GM08714 (cell line): Measurements from ENCODE around the gene ARL10.

ENCODE experiments used
- H3K4me3 ChIP-seq: fragments of 200-500 bp; sonication (Bioruptor generic); 2 replicates; pipeline ENCODE4 v1.5.1; 2014; ENCODE audit warnings: mild to moderate bottlenecking, low read length, inconsistent platforms
- ZNF274 ChIP-seq: IDR thresholded peaks from 2 replicates; pipeline ENCODE4 v1.6.1; 2012; ENCODE audit warnings: mild to moderate bottlenecking, low read depth, low read length

Gene ARL10

DNA sequence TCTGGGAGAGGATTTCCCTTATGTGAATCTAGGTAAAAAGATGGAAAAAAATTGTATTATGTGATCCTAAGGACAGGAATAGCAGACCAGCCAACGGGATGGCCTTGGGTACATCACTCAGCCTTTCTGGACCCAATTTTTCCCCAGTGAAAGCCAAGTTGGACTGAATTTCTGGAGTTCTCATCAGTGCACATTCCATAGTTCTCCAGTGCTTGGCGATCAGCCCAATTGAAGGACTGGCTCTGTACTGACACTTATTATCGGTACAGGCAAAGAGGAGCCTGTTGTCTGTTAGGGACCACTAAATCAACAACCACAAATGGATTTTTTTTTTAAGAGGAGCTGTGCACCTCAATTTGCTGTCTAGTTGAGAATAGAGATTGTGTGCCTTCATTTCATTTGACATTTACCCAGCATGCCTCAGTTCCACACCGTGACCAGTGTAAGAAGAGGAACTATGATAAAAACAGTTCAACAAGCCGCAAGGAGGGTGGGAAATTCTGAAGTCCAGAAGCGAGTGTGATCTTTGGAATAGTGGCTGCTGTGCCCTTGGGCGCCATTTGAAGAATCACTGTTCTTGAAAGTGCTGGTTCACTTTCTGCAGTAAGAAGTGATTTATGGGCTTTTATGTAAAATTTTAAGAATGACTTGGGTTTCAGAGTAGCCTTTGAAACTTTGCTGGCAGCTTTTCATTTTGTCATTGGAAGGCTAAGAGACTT lies 8.0 kb downstream of the ARL10 start:
- no peak for TF ChIP-seq ZNF274
- no peak overlapping the region for H3K4me3 ChIP-seq

DNA sequence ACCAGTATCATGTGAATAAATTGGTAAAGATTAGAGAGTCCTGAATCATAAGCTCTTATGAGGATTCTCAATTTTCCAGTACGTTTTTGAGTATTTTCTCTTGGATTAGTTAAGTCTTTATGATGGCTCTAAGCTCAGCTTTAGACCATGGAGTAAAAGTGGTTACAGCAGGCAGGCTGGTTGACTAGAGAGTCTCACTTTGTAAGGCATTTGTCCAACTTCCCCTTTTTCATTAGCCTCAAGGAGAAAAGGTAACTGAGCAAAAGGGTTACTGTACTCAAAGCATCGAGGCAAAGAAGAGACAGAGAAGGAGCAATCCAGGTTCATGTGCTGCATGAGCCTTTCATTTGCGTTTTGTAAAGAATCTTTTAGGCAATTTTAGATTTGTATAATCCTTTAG lies 14.6 kb downstream of the ARL10 start:
- no peak for TF ChIP-seq ZNF274
- no peak overlapping the region for H3K4me3 ChIP-seq

DNA sequence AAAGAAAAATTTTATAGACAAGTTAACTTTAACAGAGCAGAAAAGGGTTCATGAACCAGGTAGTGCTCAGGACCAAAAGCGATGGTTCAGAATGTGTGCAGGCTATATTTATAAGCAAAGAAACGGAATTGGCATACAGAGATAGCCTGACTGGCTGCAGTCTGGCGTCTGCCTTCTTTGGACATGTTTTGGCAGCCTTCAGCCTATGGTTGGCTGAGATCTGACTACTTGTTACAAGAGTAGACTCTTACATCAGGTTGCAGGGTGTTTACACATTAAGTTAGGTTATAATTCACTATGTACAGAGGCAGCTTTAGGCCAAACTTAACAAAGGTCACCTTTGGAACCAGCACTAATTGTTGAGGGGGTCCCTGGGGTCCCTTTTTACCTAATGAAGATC lies 16.1 kb downstream of the ARL10 start:
- no peak for TF ChIP-seq ZNF274
- H3K4me3 ChIP-seq = no peak overlapping the region

DNA sequence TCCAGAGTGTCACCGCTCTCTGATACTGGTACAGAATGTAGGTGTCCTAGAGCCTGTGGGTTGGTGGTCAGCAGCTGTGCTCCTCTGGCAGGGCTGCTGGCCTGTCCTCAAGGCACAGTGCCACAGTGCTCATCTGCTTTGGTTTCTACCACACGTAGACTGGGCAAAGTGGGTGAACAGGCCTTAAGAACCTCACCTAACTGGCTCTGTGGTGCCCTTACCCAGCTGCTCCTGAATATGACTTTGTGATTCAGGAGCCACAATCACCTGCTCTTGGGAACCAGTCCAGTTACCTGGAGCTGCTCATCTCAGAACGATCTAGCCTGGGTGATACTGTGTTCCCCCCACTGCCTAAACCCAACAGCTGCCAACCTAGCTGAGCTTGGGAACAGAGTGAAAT lies 16.7 kb downstream of the ARL10 start:
- TF ChIP-seq ZNF274 = no peak
- H3K4me3 ChIP-seq = no peak overlapping the region

DNA sequence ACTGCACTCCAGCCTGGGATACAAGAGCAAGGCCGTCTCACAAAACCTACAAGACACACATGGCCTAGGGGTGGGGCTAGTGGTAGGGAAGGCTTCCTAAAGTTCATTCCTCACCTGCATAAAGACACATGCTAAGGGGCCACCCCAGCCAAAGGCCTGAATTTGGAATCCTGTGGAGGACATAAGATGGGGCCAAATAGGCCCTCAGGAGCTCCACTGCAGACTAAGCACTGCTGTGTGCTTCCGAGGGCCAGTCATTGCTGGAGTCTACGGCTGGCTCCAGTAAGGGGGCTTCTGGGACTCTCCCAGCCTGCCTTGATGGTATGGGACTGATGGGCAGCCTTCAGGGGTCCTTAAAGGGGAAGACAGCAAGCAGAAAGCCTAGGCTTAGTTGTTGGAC lies 17.4 kb downstream of the ARL10 start:
- TF ChIP-seq ZNF274 = no peak
- H3K4me3 ChIP-seq = no peak overlapping the region

DNA sequence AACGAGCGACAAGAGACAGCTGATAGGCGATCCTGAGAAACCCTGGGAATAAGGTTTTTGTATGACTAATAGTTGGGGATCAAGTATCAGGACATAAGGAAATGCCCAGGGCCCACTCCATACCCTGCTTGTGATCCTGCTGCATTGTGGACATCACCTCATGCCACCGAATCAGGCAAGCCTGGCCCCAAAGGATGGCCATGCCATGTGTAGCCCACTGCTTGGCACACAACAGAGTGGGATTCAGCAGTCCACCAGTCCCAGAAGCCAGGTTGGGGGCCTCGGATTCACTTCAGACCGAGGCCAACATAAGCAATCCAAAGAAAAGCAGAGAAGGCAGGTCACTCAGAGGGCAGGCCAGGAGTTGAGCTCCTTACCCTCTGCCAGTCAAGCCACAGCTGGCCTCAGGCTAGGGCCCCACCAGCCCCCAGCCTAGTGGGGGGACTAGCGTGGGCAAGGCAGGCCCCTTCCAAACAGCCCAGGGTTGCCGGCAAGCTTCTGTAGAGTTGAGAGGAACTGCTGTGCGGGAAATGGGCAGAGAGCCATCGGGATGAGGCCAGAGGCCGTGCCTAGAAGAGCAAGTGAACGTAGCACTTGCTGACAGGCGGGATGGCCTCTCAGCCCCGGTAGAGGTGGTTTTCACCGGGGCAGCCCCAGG lies 18.1 kb downstream of the ARL10 start:
- TF ChIP-seq ZNF274 = no peak
- H3K4me3 ChIP-seq = no peak overlapping the region

DNA sequence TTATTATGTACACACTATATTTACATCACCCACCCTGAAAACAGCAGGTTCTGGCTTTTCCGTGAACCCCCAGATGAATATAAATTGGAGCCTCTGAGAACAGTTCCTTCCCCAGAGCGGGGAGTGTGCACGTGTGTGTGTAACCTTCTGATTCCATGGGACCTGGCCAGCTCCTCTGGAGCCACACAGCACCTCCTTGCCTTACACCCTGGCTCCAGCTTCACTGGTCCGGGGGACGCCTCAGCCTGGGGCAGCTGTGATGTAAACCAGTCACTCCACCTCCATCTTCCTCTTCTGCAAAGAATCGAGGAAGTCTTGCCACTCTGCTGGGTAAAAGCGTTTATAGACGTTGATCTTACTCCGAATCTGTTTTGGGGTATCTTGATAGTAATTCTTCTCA lies 18.7 kb downstream of the ARL10 start:
- TF ChIP-seq ZNF274 = no peak
- H3K4me3 ChIP-seq = no peak overlapping the region

DNA sequence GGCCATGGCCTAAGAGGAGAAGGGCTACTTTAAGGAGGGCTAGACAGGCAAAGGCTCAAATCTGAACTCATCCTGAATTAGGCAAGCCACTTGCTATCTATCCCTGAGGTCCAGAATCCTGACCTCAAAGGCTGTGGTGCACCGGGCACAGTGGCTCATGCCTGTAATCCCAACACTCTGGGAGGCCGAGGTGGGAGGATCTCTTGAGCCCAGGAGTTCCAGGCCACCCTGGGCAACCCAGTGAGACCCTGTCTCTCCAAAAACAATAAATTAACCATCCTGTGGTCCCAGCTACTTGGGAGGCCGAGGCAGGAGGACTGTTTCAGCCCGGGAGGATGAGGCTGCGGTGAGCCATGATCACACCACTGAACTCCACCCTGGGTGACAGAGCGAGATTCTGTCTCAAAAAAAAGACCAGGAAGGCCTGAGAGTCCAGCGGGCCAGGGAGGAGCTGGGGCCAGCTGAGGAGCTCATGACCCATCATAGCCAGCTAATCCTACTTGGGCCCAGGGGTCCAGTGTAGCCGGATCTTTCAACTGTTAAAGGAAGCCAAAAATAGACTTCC lies 19.2 kb downstream of the ARL10 start:
- no peak for TF ChIP-seq ZNF274
- H3K4me3 ChIP-seq = no peak overlapping the region

DNA sequence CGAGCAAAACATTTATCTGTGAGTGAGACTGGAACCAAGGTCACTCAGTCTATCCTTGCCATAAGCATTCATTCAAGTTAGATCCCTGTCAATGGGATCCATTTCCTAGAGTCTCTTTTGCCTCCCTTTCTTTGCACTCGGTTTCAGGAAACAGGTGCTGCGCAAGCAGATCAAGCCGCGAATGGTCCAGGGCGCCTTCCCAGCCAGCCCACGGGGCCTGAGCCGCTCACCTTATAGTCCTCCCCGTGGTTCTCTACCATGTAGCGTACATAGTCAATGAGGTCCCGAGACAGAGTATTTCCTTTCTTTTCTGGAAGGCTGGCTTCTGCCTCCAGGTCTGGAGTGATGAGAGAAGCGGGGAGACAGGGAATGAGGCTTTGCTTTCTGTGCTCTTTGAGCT lies 19.7 kb downstream of the ARL10 start:
- no peak overlapping the region for H3K4me3 ChIP-seq
- TF ChIP-seq ZNF274 = no peak

DNA sequence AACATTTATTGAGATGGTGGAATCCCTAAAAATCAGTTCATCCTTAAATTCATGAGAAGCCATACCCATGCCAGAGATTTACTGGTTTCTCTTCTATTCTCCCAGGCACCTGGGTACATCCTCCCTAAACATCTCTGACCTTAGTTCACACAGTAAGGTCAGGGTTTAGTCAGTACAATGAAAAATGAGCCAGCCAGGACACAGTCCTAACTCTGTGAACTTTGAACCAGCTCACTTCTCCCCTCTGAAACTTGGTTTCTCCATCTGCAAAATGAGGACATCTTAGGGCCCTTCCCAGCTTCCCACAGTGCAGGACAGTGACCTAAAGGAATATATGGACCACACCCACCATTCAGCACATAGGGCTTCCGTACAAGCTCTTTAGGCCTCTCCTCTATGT lies 21.2 kb downstream of the ARL10 start:
- H3K4me3 ChIP-seq = peak overlapping the region; percentile 82; the same call in 1 of the 2 replicates
- no peak for TF ChIP-seq ZNF274

DNA sequence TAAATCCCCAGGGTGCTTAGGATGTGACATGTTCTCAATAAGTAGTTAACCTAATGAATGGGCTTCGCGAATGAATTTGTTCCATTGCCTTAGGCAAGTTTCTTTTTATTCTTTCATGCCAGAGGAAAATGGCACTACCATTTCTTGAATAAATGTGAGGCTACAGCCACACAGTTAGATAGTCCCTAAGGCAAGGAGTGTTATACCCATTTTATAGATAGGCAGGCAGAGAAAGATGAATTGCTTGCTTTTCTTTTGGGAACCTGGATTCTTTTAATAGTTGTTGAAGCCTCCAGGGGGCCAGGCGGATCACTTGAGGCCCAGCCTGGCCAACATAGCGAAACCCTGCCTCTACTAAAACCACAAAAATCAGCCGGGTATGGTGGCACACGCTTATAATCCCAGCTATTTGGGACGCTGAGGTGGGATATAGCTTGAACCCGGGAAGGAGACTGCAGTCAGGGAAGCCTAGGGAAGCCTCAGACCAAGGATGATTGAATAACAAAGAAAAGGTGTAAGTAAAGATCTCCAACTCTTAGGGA lies 22.2 kb downstream of the ARL10 start:
- H3K4me3 ChIP-seq = peak overlapping the region; percentile 82
- no peak for TF ChIP-seq ZNF274

DNA sequence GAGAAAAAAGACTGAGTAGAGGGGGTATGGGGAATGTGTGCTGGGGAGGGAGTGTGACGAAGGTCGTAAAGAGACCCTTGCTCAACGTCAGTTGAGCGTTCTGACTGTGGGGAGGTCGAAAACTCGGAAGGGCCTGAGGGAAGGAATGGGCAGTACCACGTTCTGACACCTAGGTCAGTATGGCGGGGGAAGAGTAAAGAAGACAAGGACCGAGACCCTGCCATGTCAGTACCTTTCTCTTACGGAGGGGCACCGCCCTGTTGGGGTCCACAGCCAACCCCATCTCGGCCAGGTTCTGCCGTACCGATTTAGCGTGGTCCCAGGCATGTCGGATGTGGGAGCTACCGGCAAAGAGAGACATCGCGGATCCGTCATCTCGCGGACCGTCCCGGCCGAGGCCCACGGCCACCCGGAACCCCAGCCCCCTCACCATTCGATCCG lies 22.7 kb downstream of the ARL10 start:
- no peak for TF ChIP-seq ZNF274
- peak overlapping the region; percentile 82 for H3K4me3 ChIP-seq

DNA sequence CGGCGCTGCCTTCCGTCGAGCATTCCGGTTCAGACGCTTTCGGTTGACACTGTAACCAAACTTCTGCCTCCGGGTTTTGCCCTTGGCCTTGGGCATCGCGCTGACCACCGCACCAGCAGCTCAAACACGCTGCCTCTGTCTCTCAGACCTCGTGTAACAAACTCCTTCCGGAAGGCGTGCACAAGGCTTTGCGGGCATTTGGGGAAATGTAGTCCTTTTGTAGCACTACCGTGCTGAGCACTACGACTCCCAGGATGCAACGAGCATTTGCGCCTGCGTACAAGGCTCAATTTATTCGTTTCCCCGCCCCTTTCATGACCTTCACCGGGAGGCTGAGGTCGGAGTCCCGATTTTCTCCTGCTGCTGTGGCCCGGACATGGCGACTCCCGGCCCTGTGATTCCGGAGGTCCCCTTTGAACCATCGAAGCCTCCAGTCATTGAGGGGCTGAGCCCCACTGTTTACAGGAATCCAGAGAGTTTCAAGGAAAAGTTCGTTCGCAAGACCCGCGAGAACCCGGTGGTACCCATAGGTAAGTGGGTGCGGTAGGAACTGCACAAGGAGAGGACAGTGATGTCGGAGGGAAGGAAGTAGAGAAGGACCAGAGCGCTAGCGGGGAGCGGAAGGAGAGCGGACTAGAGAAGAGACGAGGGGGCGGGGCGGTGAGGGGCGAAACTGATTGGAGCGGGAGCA lies 23.3 kb downstream of the ARL10 start, which contains the start of the genes HIGD2A and NOP16:
Gene HIGD2A, plus strand, starts transcription at position 308 of the 691 bp plus-strand sequence. Its CDS starts 69 bp downstream, at position 377.
Gene NOP16, minus strand, starts transcription at position 155 of the 691 bp plus-strand sequence. Its CDS starts 59 bp downstream, at position 96.
- TF ChIP-seq ZNF274 = no peak

DNA sequence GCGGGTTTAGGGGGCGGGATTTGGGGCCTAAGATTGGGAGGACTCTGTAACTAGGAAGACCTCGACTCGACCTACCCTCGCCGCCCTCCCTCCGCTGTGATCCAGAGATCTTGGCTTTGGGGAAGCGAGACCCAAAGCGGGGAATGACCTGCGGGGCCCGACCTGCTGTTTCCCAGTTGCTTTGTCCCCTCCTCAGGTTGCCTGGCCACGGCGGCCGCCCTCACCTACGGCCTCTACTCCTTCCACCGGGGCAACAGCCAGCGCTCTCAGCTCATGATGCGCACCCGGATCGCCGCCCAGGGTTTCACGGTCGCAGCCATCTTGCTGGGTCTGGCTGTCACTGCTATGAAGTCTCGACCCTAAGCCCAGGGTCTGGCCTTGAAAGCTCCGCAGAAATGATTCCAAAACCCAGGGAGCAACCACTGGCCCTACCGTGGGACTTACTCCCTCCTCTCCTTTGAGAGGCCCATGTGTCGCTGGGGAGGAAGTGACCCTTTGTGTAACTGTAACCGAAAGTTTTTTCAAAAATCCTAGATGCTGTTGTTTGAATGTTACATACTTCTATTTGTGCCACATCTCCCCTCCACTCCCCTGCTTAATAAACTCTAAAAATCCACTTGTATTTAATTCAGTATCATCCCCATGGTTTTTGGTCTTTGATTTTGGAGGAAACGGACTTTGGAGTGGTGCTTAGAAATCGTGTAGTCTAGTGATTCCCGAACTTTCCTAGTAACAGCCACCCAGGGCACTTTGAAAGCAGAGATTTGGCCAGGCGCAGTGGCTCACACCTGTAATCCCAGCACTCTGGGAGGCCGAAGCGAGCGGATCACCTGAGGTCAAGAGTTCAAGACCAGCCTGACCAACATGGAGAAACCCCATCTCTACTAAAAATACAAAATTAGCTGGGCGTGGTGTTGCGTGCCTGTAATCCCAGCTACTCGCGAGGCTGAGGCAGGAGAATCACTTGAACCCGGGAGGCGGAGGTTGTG lies 24.1 kb downstream of the ARL10 start:
- TF ChIP-seq ZNF274 = no peak

More for the DNA sequence above, 23.3 kb downstream of the ARL10 start, which contains the start of the genes HIGD2A and NOP16:
- H3K4me3 ChIP-seq = peak within 1 kb of the TSS; percentile 93

More for the DNA sequence above, 24.1 kb downstream of the ARL10 start:
- H3K4me3 ChIP-seq = peak overlapping the region; percentile 93
